Ectodermal cell (in vitro differentiated cells): ENCODE data around the gene LMO2.

Source experiments
- H3K27ac ChIP-seq: 2 replicates; pipeline ENCODE4 v1.7.0; 2013; ENCODE audit warnings: mild to moderate bottlenecking, low read depth, low read length; ENCODE audit not compliant: insufficient read depth, poor library complexity, severe bottlenecking
- H3K27me3 ChIP-seq: 2 replicates; pipeline ENCODE4 v1.7.0; 2013; ENCODE audit warnings: mild to moderate bottlenecking, low read length; ENCODE audit not compliant: insufficient read depth, control insufficient read depth, poor library complexity, severe bottlenecking
- H3K36me3 ChIP-seq: one replicate; pipeline ENCODE4 v1.7.0; 2013; ENCODE audit warnings: low read length; ENCODE audit not compliant: control insufficient read depth, insufficient read depth
- H3K4me1 ChIP-seq: one replicate; pipeline ENCODE4 v1.7.0; 2013; ENCODE audit warnings: low read length; ENCODE audit not compliant: control insufficient read depth, insufficient read depth
- H3K4me3 ChIP-seq: 2 replicates; pipeline ENCODE4 v1.7.0; 2013; ENCODE audit warnings: low read depth, low read length, control low read depth; ENCODE audit not compliant: insufficient read depth
- H3K9me3 ChIP-seq: 2 replicates; pipeline ENCODE4 v1.7.0; 2013; ENCODE audit warnings: mild to moderate bottlenecking, low read length, moderate library complexity; ENCODE audit not compliant: control insufficient read depth
- WGBS, 2 experiments: methylation state at CpG; one replicate each; pipeline ENCODE4 v1.1.7; 2013; ENCODE audit warnings: missing lambda C conversion rate in 2 of 2; 5-methylcytosine and 5-hydroxymethylcytosine counted together

Gene LMO2

GRCh38 chr11:33915526-33915925 is 23.6 kb upstream of the LMO2 start:
- Histone ChIP-seq H3K9me3 (no peaks in the 10 kb centered on the region), H3K4me1 (no peaks in the 10 kb centered on the region), H3K4me3 (no peak overlapping the region), H3K27ac (no peak overlapping the region), H3K27me3 (no peaks in the 10 kb centered on the region), H3K36me3 (no peaks in the 10 kb centered on the region)
- 88 to 91% methylated on average over 5 of the region's 5 CpGs for WGBS, 2 experiments

- Histone ChIP-seq H3K27me3 (no peaks in the 10 kb centered on the region), H3K36me3 (no peaks in the 10 kb centered on the region), H3K4me1 (no peaks in the 10 kb centered on the region), H3K9me3 (no peaks in the 10 kb centered on the region), H3K4me3 (no peak overlapping the region), H3K27ac (no peak overlapping the region)
- WGBS, 2 experiments, result 94 to 98% methylated on average over 2 of the region's 2 CpGs
Observed at GRCh38 chr11:33913991-33914390, 22.1 kb upstream of the LMO2 start.

GRCh38 chr11:33912405-33913361 is 20.8 kb upstream of the LMO2 start:
- WGBS, 2 experiments, result 67 to 74% methylated on average over 11 to 12 of the region's 12 CpGs
- Histone ChIP-seq H3K4me1 (no peaks in the 10 kb centered on the region), H3K9me3 (no peaks in the 10 kb centered on the region), H3K4me3 (no peak overlapping the region), H3K36me3 (no peaks in the 10 kb centered on the region), H3K27ac (no peak overlapping the region), H3K27me3 (no peaks in the 10 kb centered on the region)

GRCh38 chr11:33910958-33911339 is 19.1 kb upstream of the LMO2 start:
- H3K27ac ChIP-seq, result no peak overlapping the region
- H3K9me3 ChIP-seq, result no peaks in the 10 kb centered on the region
- no peaks in the 10 kb centered on the region for H3K36me3 ChIP-seq
- no peak overlapping the region for H3K4me3 ChIP-seq
- peaks cover 4% of the 10 kb centered on the region for H3K4me1 ChIP-seq
- no peaks in the 10 kb centered on the region for H3K27me3 ChIP-seq

- H3K27me3 ChIP-seq, result no peaks in the 10 kb centered on the region
- H3K4me1 ChIP-seq, result peaks cover 4% of the 10 kb centered on the region
- no peak overlapping the region for H3K4me3 ChIP-seq
- whole genome bisulfite sequencing, 2 experiments, result 90 to 92% methylated on average over 5 to 6 of the region's 6 CpGs
- no peak overlapping the region for H3K27ac ChIP-seq
- H3K9me3 ChIP-seq, result no peaks in the 10 kb centered on the region
- no peaks in the 10 kb centered on the region for H3K36me3 ChIP-seq
Observed at GRCh38 chr11:33910296-33910957, 18.6 kb upstream of the LMO2 start.

GRCh38 chr11:33909552-33909951 is 17.7 kb upstream of the LMO2 start:
- Histone ChIP-seq H3K36me3 (no peaks in the 10 kb centered on the region), H3K9me3 (no peaks in the 10 kb centered on the region), H3K4me3 (no peak overlapping the region), H3K27me3 (no peaks in the 10 kb centered on the region), H3K27ac (no peak overlapping the region), H3K4me1 (peaks cover 4% of the 10 kb centered on the region)

GRCh38 chr11:33909150-33909549 is 17.3 kb upstream of the LMO2 start:
- H3K4me3 ChIP-seq, result no peak overlapping the region
- no peaks in the 10 kb centered on the region for H3K9me3 ChIP-seq
- no peak overlapping the region for H3K27ac ChIP-seq
- 91 to 97% methylated on average over 3 of the region's 3 CpGs for WGBS, 2 experiments
- H3K4me1 ChIP-seq, result peaks cover 4% of the 10 kb centered on the region
- H3K27me3 ChIP-seq, result no peaks in the 10 kb centered on the region
- no peaks in the 10 kb centered on the region for H3K36me3 ChIP-seq

GRCh38 chr11:33907421-33907820 is 15.5 kb upstream of the LMO2 start:
- Histone ChIP-seq H3K36me3 (no peaks in the 10 kb centered on the region), H3K27me3 (no peaks in the 10 kb centered on the region), H3K4me1 (peaks cover 4% of the 10 kb centered on the region), H3K27ac (no peak overlapping the region), H3K4me3 (no peak overlapping the region), H3K9me3 (no peaks in the 10 kb centered on the region)
- WGBS, 2 experiments, result 59 to 66% methylated on average over 7 to 9 of the region's 9 CpGs

GRCh38 chr11:33906484-33907186 is 14.8 kb upstream of the LMO2 start:
- Histone ChIP-seq H3K27ac (no peak overlapping the region), H3K4me3 (no peak overlapping the region), H3K36me3 (no peaks in the 10 kb centered on the region), H3K9me3 (no peaks in the 10 kb centered on the region), H3K27me3 (no peaks in the 10 kb centered on the region), H3K4me1 (peaks cover 4% of the 10 kb centered on the region)
- WGBS, 2 experiments, result 93% methylated on average over 11 of the region's 11 CpGs

GRCh38 chr11:33904102-33904501 is 12.2 kb upstream of the LMO2 start:
- no peak overlapping the region for H3K27ac ChIP-seq
- 85 to 88% methylated on average over 5 of the region's 5 CpGs for WGBS, 2 experiments
- no peak overlapping the region for H3K4me3 ChIP-seq
- no peaks in the 10 kb centered on the region for H3K27me3 ChIP-seq
- H3K4me1 ChIP-seq, result peaks cover 4% of the 10 kb centered on the region
- H3K9me3 ChIP-seq, result no peaks in the 10 kb centered on the region
- no peaks in the 10 kb centered on the region for H3K36me3 ChIP-seq
